ENCODE results near the gene SPATA33. TPM values are rescaled to one million over a fixed set of nuclear protein-coding genes. Genes with fewer than 3 reads are reported as not detected.

The SPATA33 gene
- total RNA-seq, 4 donors from 2014 or later, result 4.4 to 10.1 (median 7.4) TPM

GRCh38 chr16:89612415-89613166 is 45.0 kb upstream of the SPATA33 start:
- in situ Hi-C loops (cut with MboI; ENCODE audit: low pct_ligation_motif_present in 1 of 4, low pct_unique_long_range_greater_than_20kb in 1 of 4, low sequenced_read_pairs in 3 of 4) (no loop called here), intact Hi-C loops (cut with DNase I; ENCODE audit: low total_unique reads) (no loop called here)
- Histone ChIP-seq H3K27ac (no peak overlapping the region), H3K36me3 (no peaks in the 10 kb centered on the region), H3K27me3 (peaks cover 83% of the 10 kb centered on the region), H3K9me3 (no peaks in the 10 kb centered on the region), H3K4me1 (peaks cover 0 to 13% (median 7%) of the 10 kb centered on the region in 4 donors), H3K4me3 (no peak overlapping the region)
- no peak for DNase-seq
- TF ChIP-seq POLR2AphosphoS5 (IDR thresholded peaks at IDR 0.05) (no peak), POLR2A (IDR thresholded peaks at IDR 0.05) (no peak), CTCF (IDR thresholded peaks at IDR 0.05) (no peak), EP300 (IDR thresholded peaks at IDR 0.05; ENCODE audit: low read depth) (no peak)
- WGBS, 2 donors (ENCODE audit: low coverage in 1 of 2), result 81% methylated on average over 20 of the region's 20 CpGs; no CpG with 5 or more reads in 1 of the 2 donors

GRCh38 chr16:89613231-89613953 is 44.2 kb upstream of the SPATA33 start, which contains the start of gene DPEP1:
Gene DPEP1 (plus strand): TSS chr16:89613642. CDS start chr16:89630411, 16,769 bp downstream.
- H3K27me3 ChIP-seq, result peaks cover 84% of the 10 kb centered on the region
- H3K36me3 ChIP-seq, result no peaks in the 10 kb centered on the region
- in situ Hi-C loops (cut with MboI; ENCODE audit: low pct_ligation_motif_present in 1 of 4, low pct_unique_long_range_greater_than_20kb in 1 of 4, low sequenced_read_pairs in 3 of 4), result no loop called here
- H3K9me3 ChIP-seq, result no peaks in the 10 kb centered on the region
- no peak for TF ChIP-seq EP300 (IDR thresholded peaks at IDR 0.05; ENCODE audit: low read depth)
- no peak for TF ChIP-seq CTCF (IDR thresholded peaks at IDR 0.05)
- 38 to 59% methylated on average over 2 to 19 of the region's 19 CpGs for WGBS, 2 donors (ENCODE audit: low coverage in 1 of 2)
- H3K4me3 ChIP-seq, result no peak within 1 kb of the TSS
- intact Hi-C loops (cut with DNase I; ENCODE audit: low total_unique reads), result no loop called here
- peaks cover 0 to 7% (median 4%) of the 10 kb centered on the region in 4 donors for H3K4me1 ChIP-seq
- no peak within 1 kb of the TSS for H3K27ac ChIP-seq
- DNase-seq, result no peak

- Histone ChIP-seq H3K27me3 (peaks cover 80% of the 10 kb centered on the region), H3K4me3 (no peak overlapping the region), H3K4me1 (peaks cover 0 to 3% (median under 1%) of the 10 kb centered on the region in 4 donors), H3K27ac (no peak overlapping the region), H3K9me3 (no peaks in the 10 kb centered on the region), H3K36me3 (no peaks in the 10 kb centered on the region)
- 92% methylated on average over 21 of the region's 22 CpGs; no CpG with 5 or more reads in 1 of the 2 donors for WGBS, 2 donors (ENCODE audit: low coverage in 1 of 2)
- in situ Hi-C loops (cut with MboI; ENCODE audit: low pct_ligation_motif_present in 1 of 4, low pct_unique_long_range_greater_than_20kb in 1 of 4, low sequenced_read_pairs in 3 of 4), result no loop called here
- no peak for TF ChIP-seq POLR2A (IDR thresholded peaks at IDR 0.05)
- TF ChIP-seq POLR2AphosphoS5 (IDR thresholded peaks at IDR 0.05), result no peak
- TF ChIP-seq CTCF (IDR thresholded peaks at IDR 0.05), result no peak
- TF ChIP-seq EP300 (IDR thresholded peaks at IDR 0.05; ENCODE audit: low read depth), result no peak
- no peak for DNase-seq
- intact Hi-C loops (cut with DNase I; ENCODE audit: low total_unique reads), result no loop called here
Observed at GRCh38 chr16:89613954-89614459, 43.6 kb upstream of the SPATA33 start.

GRCh38 chr16:89615176-89615575 is 42.5 kb upstream of the SPATA33 start:
- WGBS, 2 donors (ENCODE audit: low coverage in 1 of 2), result 93% methylated on average over 12 of the region's 13 CpGs; no CpG with 5 or more reads in 1 of the 2 donors
- in situ Hi-C loops (cut with MboI; ENCODE audit: low pct_ligation_motif_present in 1 of 4, low pct_unique_long_range_greater_than_20kb in 1 of 4, low sequenced_read_pairs in 3 of 4), result no loop called here
- no peak overlapping the region for H3K4me3 ChIP-seq

More at GRCh38 chr16:89615176-89615575, 42.5 kb upstream of the SPATA33 start:
- DNase-seq, result no peak
- H3K27me3 ChIP-seq, result peaks cover 73% of the 10 kb centered on the region
- no peak overlapping the region for H3K27ac ChIP-seq
- intact Hi-C loops (cut with DNase I; ENCODE audit: low total_unique reads), result no loop called here
- no peak for TF ChIP-seq POLR2A (IDR thresholded peaks at IDR 0.05)
- no peak for TF ChIP-seq POLR2AphosphoS5 (IDR thresholded peaks at IDR 0.05)
- no peak for TF ChIP-seq CTCF (IDR thresholded peaks at IDR 0.05)
- no peak for TF ChIP-seq EP300 (IDR thresholded peaks at IDR 0.05; ENCODE audit: low read depth)
- no peaks in the 10 kb centered on the region for H3K4me1 ChIP-seq
- no peaks in the 10 kb centered on the region for H3K9me3 ChIP-seq
- H3K36me3 ChIP-seq, result no peaks in the 10 kb centered on the region

All from transverse colon (tissue), 4 donors.